HG03280 (cell line): Measurements from ENCODE around the gene STK24.
A peak's percentile ranks its signal among the peaks of the same experiment; 100 is the strongest.

Experiments used
- ATAC-seq: cut with Tn5 transposase; IDR thresholded peaks from one replicate; pipeline ENCODE4 v1.9.1; 2021; ENCODE audit warnings: mild to moderate bottlenecking, moderate library complexity; ENCODE audit not compliant: unreplicated experiment

STK24 gene

DNA sequence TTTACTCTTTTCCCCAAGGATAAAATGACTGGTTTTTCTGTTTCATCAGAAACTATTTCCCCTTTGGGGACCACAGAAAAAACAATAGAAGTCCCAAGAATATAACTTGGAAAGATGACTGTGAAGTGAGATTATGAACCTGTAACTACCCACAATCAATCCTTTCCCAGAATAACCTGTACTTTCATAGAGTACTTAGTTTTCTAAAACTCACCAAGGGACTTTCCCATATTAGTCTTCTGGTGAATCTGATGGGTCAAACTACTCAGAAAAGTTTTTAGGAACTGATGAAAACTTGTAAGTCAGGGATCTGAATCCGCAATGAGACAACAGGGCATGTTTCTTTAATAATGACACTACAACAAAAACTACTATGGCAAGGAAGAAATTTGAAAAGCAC, 62.6 kb downstream of the STK24 start:
- ATAC-seq, result no peak

DNA sequence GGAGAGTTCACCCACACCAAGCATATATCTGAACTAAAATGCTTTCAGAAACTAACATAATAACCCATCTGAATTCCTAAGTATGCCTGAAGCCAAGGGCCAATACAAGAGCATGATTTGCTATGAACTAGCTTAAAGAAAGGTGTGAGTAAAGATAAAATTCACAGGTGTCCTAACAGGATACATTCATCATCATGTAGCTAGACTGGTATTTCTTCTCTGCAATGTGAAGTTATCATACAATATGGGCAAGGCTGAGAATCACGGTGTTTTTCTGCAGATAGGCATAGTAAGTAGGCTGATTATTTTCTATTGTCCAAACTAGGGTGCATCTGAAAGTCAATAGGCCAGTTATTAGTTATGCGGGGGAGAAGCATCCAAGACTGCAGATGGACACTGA, 63.1 kb downstream of the STK24 start:
- no peak for ATAC-seq

DNA sequence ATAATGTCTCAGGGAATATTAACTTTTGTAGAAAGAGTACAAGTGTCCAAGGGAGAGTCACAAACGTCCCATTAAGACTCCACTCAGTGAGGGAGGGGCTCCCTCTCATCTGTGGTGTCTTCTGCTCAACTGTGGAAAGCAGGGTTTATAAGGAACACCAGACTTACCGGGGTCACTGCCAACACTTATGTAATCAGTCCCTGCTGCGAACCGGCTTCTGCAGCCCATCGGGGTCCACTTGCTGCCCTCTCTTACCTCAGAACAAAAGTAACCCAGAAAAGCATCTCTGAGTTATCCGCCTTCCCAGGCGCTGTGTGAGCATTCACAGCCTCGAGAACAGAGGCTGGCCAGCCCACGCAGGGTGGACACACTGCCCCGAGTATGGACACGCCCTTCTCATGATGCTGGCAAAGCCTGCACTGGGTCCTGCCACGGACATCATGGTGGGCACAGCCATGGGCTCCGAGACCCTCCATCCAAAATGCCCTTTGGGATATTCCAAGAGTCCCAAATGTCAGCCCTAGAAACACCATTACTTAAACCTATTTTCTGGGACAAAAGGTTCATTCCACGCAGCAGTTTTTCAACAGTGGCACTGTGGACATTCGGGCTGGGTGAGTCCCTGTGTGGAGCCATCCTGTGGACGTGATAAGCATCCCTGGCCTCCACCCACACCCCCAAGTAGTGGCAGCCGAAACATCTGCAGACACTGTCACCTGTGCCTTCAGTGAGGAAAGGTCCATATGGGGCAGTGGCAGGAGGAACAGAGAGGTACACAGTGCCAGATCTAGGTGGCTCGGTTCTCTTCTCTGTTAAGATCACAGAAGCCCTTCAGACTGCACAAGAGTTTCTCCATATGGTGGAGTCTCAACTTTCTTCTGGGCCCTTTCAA, 63.9 kb downstream of the STK24 start:
- no peak for ATAC-seq

DNA sequence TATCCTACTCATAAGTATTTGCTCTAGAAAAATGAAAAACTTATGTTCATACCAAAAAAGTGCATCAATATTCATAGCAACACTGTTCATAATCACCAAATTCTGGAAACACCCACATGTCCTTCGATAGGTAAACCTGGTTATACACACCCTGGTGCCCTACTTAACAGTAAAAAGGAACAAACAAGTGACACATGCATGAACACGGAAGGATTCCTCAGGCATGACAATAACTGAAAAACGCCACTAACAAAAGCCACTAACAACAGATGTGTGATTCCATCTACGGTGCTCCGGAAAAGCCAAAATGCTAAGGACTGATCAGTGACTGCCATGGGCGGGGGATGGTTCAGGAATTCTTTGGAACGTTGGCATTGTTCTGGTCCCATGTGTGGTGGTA, 65.5 kb downstream of the STK24 start:
- ATAC-seq, result no peak

DNA sequence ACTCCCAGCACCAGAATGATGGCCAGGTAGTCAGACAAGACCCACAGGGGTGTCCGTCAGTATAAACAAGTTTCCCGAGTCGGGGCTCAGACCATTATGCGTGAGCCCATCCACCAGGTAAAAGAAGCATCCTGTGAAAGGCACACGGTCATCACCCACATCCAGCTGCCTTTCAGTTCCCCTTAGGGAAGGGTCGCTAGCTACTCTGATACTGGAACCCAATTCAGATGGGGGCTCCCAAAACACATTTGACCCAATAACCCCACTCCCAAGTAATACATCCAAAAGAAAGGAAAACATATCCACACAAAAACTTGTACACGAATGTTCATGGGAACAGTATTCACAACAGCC, 66.8 kb downstream of the STK24 start:
- no peak for ATAC-seq

DNA sequence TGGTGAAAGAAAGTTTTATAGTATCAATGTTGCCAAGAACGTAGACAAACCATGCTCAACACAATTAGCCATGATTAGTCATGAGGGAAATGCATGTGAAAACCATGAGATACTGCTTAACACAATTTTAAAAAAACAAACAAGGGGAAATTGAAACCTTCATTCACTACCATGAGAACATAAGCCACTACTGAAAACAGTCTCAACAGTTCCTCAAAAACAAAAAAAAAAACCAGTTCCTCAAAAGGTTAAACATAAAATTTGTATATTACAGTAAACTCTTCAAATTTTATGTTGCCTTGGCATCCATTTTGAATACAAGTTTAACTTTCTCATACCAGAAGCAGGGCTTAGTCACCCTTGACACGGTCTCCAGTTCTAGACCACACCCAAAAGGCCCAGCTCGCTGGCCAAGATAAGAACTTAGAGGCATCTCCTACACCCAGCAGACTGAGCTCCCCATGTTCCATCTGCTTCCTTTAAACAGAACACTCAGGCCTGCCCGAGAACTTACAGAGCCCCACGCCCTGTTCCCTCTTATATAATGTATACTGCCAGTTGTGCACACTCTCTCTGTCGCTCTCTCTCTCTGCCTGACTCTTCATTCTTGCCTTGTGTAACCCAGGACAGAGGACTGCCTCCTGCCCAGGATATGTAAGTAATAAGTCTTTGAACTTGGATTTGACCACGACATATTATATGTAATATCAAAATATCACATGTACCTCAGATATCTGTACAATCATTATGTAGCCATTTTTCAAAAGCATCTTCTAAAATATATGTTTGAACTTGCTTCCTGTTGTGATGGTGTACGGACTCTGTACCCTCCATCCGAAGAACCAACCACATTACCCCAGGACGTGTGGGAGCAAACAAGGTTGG, 67.4 kb downstream of the STK24 start:
- peak; percentile 44 for ATAC-seq

DNA sequence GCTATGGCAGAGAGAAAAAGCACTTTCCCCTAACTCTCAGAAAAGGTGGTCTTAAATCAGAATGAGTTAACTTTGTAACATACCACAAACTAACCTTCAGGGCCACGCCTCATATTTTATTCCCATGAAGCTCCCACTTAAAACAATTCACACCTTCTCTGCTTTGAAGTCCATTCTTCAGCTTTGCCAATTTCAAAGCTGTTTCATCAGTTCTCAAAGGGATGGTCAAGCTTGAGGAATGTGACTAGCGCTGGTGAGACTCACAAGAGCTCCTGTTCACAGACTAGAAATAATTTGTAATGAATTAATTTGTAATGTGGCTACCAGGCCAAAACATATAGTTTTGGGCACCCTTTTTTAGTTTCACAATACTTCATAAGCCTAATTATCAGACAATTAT, 68.2 kb downstream of the STK24 start:
- ATAC-seq, result no peak

DNA sequence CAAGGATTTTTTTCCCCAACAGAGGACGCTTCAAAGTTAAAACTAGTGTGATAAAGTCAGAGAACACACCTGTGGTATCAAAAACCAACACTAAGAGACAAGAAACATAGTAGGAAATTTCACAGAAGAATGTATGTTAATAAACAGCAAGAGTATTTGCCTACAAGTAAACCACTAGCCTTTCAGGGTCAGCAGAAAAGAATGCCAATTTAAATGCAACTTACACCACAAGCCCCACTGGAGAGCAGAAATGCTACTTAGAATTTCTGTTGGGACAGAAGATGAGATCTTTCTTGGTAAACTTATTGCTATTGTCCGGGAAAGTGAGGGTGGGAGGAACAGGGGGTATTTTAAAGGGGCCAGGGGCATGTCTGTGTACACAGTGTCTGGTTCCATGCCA, 68.6 kb downstream of the STK24 start:
- ATAC-seq, result no peak

DNA sequence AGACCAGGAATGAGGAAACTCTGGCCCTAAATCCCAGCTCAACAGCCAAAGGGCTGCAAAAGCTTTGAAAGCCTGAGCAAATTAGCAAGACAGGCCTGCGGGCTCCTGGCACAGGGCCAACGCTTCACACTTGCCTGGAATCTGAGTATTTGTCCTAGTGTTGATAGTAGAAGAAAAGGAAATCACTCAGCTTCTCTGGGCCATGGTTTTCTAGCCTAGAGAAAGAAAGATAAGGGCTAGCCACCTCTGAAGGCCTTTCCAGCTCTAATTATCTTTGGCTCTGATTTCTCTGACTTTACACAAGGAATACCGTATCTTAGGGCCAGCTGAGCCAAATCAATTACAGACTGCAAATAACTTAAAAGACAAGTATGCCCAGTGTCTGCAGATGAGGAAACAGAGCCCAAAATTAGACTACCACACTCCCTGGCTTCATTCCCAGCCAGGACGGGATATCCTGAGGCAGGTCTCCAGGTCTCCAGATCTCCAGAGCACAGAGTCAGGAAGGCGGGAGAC, 69.6 kb downstream of the STK24 start:
- no peak for ATAC-seq

DNA sequence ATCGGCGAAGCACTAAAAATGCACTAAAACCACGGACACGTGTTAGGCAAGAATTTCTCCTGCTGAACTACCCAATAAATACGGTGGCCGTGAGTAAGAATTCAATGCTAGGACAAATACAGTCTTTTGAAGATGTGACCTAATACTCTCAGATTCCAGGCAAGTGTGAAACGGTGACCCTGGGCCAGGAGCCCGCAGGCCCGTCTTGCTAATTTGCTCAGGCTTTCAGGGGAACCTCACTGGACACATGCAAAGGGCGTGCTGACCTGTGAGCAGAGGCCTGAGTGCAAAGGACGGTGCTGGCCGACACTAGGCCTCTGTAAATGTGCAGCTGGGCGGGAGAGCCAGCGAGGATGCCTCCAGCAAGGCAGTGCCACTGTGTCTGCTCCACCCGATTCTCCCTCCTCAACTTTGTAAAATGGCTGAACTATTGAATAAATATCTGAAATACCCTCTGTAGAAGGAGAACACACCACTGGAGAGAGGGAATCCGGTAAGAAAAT, 70.1 kb downstream of the STK24 start:
- no peak for ATAC-seq

DNA sequence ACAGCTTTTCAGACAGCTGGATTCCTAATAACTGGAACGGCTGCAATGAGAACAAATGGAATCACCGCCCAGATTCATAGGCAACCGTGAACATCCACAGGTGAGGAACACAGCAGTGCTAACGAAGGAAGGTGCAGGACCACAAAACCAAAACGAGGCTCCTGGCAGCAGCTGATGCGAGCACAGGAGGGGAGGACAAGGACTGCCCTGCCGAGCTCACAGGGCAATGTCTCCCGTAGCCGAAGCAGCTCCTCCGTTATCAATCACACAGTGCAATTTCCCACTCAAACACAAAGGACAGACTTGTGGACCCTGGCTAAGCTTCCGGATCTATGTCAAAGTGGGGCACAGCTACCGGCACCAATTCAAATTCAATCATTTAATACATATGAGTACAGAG, 70.6 kb downstream of the STK24 start:
- no peak for ATAC-seq

DNA sequence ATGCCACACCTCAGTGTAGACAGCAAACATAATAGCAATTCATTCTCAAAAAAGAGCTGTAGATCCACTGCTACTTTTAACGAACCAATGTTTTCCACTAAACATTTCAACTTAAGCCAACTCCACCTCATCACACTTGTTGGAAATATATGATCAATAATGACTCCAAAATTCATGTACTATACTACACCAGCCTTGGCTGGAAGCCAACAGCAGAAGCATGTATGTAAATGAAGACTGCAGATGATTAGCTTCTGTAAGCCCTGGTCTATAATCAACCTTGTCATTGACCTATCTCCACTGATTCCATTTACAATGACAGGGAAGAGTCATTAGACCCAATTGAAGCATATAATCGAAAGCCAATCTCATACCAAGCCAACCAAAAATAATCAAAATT, 71.7 kb downstream of the STK24 start:
- ATAC-seq, result no peak

DNA sequence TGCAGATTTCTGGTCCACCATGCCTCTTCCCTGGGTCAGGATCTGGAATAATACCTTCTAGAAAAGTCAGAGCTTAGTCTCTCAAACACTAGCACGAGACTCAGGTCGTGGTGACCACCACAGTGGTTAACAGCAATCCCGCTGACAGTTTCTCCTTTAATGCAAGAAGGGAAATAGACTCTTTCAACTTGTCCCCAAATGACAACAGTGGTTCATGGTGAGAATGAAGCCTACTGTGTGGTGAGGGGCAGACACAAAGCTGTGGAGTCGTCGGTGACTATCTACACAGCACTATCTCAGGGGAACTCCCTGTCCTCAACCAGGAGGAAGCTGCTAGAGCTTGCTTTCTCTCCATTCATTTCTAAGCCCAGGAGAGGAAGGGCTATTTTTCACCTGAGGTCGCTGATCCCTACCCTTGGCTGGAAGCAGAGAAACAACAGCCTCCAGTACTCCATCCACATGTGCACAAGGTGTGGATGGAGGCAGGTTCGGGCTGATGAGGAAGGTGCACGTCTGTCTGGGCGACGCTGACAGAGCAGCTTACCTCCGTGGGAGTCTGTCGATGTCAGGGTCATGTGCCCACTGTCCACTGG, 72.4 kb downstream of the STK24 start:
- ATAC-seq, result no peak

DNA sequence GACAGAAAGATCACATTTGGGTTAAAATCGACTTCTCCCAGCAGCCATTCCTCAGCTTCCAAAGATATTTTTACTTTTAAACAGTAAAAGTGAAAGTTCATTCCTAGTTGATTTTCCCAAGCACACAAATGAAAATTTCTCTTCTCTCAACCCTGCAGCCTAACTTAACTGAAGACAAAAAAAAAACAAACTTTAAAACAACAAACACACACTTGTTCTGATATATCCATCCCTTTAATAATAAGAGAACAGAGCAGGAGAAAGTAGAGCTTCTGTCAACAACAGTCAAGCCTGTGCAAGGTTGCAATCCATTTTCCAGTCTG, 72.9 kb downstream of the STK24 start:
- no peak for ATAC-seq

DNA sequence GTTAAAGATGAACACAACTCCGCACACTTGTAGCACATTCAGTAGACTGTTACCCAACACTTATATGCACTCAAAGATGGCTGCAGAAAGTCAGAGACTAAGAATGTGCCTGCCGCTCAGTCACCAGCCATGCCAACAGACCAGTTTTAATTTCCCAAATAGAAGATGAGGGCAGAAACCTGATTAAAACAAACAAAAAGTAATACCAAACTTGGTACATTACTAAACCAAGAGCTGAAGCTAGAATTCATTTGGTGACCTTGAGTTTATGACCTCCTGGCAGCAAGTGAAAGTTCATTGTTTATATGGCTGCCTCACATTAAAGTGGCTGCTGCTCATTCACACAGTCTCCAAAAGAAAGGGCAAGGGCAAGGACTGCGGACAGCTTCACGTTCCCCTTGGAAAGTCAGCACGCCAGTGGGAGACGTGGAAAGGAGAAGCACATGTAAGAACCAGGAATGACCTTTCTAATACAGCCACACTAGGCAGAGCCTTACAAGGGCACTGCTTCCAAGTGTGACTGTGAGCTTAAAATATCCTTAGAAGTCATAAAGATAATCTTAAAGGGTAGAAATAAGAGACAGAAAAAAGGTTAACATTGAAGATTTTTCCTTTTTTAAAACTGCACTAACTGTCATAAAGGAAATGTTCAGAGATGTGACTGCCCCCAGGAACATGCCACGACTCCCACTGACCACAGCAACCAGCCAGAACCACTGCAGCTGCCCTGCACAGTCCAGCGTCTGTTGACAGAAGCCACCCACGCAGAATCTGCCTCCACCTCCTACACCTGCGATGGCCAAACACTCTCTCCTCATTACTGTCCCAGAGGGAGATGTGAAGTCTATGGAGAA, 73.5 kb downstream of the STK24 start:
- no peak for ATAC-seq

DNA sequence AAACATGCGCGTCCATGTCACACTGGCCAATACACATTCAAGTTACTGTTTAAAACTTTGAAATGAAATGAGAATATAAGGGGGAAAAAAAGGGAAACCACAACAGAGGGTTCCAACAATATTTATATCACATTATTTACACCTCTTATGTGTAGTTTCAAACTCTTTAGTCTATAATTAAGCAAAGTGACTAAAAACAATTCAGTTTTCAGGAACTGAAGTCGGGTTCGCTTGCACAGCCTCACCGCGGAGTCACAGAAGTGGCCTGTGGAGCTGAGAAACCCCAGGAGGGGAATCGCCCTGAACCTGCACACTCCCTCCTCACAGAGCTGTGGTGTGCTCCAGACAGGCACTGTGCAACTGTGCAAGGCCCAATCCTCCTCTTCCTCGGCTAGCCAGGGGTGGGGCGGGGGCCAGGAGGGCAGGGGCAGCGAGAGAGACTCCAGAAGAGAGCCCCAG, 75.9 kb downstream of the STK24 start:
- peak; percentile 69 for ATAC-seq

DNA sequence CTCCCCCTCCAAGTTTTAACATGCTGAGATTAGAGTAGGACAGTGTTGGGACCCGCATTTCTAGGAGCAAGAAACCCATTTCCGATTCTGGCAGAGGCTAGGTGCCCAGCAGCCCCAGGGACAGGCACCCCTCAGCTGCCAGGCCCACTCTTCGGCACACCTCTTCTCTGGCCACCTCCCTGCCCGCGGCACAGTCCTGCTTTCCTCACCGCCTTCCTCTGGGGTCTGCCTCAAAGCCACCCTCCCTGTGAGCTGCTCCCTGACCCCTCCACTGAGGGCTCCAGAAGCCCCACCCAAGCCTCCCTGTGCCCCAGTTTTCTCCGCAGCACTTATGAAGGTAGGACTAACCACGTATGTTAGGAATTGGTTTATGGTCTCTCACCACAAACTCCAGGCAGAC, 79.9 kb downstream of the STK24 start:
- ATAC-seq, result no peak

DNA sequence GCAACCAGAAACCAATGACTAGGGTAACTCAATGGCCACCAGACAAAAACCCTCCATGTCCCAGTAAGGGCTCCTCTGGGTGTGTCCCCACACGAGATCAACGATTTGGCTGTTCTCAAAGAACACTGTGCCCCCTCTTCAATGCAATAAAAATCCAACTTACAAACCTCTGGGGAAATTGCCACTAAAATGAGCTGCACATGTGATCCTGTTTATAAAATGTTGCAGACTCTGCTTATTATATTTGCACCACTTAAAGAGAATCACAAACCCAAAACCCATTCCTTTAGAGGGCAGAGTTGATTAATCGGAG, 80.5 kb downstream of the STK24 start:
- ATAC-seq, result no peak

DNA sequence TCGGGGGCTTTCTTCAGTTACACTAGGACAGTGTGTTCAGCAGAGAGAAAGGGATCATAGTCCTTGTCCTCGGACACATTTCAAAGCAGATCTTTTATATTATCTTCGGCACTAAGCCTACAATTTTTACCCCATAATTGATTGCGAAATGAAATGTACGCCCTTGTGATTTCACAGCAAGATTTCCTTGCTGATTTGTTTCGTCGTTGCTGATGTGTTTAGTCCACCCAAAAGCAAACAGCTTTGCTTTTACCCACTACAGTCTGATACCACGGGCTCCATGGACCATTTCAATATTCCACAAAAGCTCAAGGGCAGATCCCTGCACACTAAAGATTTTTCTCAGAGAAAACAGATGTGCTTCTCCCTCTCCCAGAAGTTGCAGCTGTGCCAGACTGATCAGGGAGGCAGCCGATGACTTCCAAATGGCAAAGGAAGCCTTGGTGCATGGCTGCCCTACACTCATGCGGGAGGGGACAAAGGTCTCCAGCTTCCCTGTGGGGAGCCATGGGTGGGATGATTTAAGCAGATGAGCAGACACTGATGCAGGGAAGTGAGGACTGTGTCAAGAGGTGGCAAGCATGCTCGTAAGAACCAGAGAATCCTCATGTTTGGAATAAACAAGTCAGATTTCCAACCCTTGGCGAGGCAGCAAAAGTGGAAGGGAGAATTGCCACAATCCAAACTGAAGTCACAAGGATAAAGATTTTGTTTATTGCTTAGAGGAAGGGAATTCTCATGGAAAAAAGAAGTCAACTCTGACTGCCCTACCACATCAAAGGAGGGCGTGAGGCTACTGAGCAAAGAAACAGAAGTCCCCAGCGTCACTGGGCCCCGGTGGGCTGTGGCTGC, 81.1 kb downstream of the STK24 start:
- ATAC-seq, result no peak

DNA sequence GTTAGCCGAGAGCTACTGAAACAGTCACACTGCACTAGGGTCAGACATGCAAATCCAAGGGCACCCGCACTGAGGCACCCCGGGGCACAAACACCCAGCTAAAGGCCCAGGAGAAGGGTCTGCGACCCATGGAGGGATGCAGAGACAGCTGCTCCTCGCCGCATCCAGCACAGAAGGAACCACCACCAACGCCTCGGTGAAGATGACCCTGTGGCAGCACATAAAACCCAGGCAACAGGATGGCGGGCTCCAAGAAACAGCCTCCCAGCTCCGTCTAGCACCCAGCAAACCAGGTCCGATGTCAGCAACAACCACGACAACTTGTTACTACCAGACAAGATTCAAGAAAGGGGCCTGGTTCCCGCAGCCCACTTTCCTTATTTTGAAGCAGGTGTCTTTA, 82.1 kb downstream of the STK24 start:
- ATAC-seq, result no peak
